Posterior vena cava (tissue), 2 donors: ENCODE measurements around the gene ZNF280C. TPM values are rescaled to one million over a fixed set of nuclear protein-coding genes. Genes with fewer than 3 reads are reported as not detected.
A peak's percentile ranks its signal among the peaks of the same experiment; 100 is the strongest.
"Not testable (repeated sequence)": the region's sequence is repeated elsewhere in the genome, so short reads cannot be mapped to it uniquely, and the experiment has no call there.

Experiments used
- DNase-seq: peaks from one replicate; pipeline ENCODE4 v3.0.0-alpha.2; 2020; ENCODE audit warnings: low spot score
- intact Hi-C, 2 donors: fragments of 100-400 bp; cut with DNase I; formaldehyde crosslinking; loops; one replicate each; pipeline versions ENCODE4 v1.14.1 to v1.14.2; 2022 to 2023
- long read RNA-seq, 2 donors: library from polyadenylated mRNA; unstranded; transcript quantifications; one replicate each; pipeline ENCODE4 v2.0.0, GENCODE V29; 2020 to 2021
- total RNA-seq, 2 donors: library from RNA; stranded (reverse); fragmentation: NEBNext Ultra II Directional; extraction: Animal tissue kit (Norgen Biotek cat#: 25700); gene quantifications; one replicate each; pipeline ENCODE4 v1.2.1, GENCODE V29; 2021
- donor health status: DM: yes; HTN: yes; CAD: no.
- donor health status: DM: yes; HTN: yes; CAD: no.

Gene ZNF280C, protein sequence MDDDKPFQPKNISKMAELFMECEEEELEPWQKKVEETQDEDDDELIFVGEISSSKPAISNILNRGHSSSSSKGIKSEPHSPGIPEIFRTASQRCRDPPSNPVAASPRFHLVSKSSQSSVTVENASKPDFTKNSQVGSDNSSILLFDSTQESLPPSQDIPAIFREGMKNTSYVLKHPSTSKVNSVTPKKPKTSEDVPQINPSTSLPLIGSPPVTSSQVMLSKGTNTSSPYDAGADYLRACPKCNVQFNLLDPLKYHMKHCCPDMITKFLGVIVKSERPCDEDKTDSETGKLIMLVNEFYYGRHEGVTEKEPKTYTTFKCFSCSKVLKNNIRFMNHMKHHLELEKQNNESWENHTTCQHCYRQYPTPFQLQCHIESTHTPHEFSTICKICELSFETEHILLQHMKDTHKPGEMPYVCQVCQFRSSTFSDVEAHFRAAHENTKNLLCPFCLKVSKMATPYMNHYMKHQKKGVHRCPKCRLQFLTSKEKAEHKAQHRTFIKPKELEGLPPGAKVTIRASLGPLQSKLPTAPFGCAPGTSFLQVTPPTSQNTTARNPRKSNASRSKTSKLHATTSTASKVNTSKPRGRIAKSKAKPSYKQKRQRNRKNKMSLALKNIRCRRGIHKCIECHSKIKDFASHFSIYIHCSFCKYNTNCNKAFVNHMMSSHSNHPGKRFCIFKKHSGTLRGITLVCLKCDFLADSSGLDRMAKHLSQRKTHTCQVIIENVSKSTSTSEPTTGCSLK
- 1 to 10 TPM; 4.4 to 4.7 TPM for total RNA-seq
- long read RNA-seq, donor 1, partial matches to known transcripts = 1 of 2 reads
- long read RNA-seq, donor 1, other reads (novel, unspliced or antisense) = 1 of 2 reads
- long read RNA-seq, donor 2 = 0 reads

DNA sequence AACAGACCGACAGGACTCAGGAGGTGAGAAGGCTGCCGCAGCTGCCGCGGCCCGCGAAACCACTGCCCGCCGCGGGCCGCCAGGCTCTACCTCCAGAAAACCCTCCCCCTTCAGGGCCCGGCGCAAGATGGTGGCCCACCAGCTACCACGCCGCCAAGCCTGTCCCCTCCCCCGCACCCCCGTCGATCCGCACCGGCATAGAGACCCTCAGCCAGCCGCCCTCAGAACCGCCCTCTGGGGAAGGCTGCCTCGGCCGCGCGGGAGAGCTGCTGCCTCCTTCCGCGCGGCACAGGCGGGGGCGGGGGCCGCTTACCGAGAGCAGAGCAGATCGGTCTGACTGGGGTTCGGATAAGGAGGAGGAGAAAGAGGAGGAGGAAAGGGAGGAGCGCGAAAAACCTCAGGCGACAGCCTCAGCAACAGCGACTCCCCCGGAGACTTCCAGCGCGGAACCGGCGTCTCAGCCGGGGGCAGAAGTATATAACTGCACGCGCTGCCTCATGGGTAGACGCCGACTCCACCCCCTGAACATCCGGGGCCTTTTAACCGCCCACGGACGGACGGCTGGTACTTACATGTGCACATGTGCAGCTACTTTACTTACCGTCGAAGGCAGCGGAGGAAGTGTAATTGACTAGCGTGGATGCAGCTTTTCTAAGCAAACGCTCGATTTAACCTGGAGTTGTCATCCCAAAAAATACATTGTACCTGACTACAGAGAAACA lies at the start of gene ZNF280C:
Gene ZNF280C (minus strand): TSS at position 451 of the 722 bp plus-strand sequence. CDS start 8,450 bp downstream, outside the sequence.
- intact Hi-C loops = no loop called here

DNA sequence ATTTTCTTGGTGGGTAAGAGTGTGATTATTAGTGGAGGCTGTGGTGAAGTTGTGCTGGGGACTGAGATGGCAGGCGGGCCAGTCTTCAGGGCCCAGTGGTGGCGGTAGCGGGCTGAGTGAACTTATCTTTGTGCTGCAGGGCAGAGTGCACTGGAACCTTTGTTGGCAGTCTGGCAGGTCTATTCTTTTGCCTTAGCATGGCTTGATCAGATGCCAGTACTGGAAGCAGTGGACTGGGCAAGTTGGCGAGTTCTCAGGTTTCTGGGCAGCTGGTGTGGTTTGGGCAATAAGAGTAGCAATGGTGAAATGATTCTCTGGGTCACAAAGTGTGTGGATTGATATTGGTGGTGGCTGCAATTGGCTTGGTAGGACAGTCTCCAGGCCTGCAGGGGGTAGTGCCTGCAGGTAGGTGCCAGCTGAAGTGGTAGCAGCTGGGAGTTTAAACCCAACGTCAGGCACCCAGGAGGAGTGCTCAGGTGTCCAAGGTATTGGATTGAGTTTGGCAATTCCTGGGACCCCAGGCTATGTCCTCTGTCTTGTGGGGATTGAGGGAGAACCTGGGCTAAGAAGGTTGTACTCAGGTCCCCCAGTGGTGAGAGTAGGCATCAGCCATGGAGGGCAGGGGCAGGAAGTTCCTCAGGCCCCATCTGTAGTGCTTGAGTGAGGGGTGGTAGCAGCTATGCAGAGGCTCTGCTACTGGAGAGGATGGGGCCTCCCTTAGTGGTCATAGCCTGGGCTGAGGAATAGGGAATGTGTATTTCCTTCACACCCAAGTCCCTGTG lies 36.1 kb upstream of the ZNF280C start:
- no peak for DNase-seq
- intact Hi-C loops = no loop called here

More for the DNA sequence above, at the start of gene ZNF280C:
- peak; percentile 97 for DNase-seq

GRCh38 chrX:130301977-130302376 lies 33.3 kb upstream of the ZNF280C start:
- DNase-seq = no peak
- intact Hi-C loops = no loop called here

- intact Hi-C loops = no loop called here
- no peak for DNase-seq
Measured at GRCh38 chrX:130301405-130301804, 32.7 kb upstream of the ZNF280C start.

GRCh38 chrX:130300010-130300282 lies 31.2 kb upstream of the ZNF280C start:
- intact Hi-C loops = no loop called here

DNA sequence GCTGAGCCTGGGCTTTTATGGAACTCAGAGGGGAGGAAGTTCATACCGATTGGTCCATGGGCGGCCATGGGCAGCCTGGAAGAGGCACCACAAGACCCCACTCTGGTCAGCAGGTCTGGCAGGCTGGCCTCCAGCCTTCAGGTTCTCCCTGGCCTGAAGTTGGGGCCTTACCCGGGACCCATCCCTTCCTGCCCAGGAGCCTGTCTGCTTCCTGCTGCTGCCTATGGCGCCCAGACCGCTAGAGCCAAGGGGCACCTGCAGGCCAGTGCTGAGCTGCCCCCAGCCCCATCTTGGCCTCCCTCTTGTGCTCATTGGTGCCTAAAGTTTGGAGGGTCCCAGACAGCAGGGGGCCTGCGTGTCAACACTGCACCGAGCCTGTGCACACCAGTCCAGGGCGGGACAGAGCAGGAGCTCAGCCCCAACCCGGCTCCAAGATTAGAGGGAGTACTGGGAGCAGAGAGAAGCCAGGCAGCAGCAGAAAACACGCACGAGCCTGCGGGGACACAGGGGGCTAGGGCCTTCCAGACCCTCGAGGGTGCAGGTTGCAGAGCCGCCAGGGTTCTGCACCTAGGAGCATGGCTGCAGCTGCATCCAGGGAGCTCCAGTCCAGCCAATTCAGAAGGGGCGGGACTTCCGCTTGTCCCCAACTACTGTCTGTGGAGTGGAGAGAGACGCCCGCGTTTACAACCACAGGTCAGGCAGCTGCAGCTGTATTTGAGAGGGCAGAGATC lies 30.7 kb upstream of the ZNF280C start:
- intact Hi-C loops = no loop called here
- no peak for DNase-seq

More at GRCh38 chrX:130300010-130300282, 31.2 kb upstream of the ZNF280C start:
- DNase-seq = no peak

- intact Hi-C loops = no loop called here
- DNase-seq = no peak
Measured at GRCh38 chrX:130296743-130297142, 28.0 kb upstream of the ZNF280C start.

DNA sequence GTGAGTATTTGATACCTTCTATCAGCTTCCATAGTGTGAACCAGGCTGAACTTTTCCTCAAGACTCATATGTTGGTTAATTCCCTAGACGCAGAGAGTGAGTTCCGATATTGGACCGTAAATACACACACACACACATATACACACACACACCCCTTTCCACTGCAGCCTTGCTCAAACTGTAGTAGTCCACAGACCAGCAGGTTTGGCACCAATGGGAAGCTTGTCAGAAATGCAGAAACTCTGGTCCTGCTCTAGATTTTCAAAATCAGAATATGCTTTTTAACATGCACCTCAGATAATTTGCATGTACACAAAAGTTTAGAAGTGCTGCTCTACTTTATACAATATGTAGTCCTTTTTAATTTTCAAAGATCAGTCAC lies 27.6 kb upstream of the ZNF280C start:
- intact Hi-C loops = no loop called here
- DNase-seq = no peak

GRCh38 chrX:130295519-130296296 lies 27.0 kb upstream of the ZNF280C start:
- intact Hi-C loops = no loop called here
- no peak for DNase-seq

- intact Hi-C loops = no loop called here
- DNase-seq = no peak
Measured at GRCh38 chrX:130287071-130287770, 18.5 kb upstream of the ZNF280C start.

DNA sequence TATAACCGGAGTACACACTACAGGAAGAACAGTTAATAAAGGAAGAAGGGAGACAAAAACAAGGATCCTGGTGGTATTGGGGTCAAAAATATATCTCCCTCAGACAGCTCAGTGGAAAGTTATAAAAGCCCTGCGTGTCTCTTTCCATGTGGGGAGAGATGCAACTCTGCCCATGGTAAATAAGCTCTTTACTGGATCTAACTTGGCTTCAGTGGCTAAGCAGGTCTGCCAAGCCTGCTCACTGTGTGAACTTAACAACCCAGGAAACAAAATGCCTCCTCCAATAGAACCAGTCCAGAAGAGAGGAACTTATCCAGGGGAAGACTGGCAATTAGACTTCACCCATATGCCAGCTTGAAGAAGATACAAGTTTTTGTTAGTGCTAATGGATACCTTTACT lies 17.0 kb upstream of the ZNF280C start:
- intact Hi-C loops = no loop called here

GRCh38 chrX:130285069-130285620 lies 16.4 kb upstream of the ZNF280C start:
- no peak for DNase-seq
- intact Hi-C loops = no loop called here

More for the DNA sequence above, 17.0 kb upstream of the ZNF280C start:
- DNase-seq = no peak

DNA sequence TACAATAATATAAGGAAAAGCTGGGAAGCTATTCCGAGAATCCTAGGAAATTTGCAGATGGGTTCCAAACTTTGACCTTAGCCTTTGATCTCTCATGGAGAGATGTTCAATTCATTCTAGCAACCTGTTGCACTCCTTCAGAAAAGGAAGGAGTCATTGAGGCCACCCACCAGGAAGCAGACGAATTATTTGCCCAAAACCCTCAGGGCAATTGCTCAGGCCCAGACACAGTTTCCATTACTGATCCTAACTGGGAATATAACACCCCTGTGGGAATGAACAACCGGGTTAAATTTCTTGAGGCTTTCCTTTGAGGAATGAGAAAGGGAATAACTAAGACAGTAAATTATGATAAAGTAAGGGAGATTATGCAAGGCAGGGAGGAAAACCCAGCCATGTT lies 13.5 kb upstream of the ZNF280C start:
- intact Hi-C loops = no loop called here
- no peak for DNase-seq

GRCh38 chrX:130280901-130281300 lies 12.2 kb upstream of the ZNF280C start:
- no peak for DNase-seq
- intact Hi-C loops = no loop called here

- DNase-seq, intact Hi-C loops: not testable (repeated sequence)
Measured at GRCh38 chrX:130272253-130272652, 3.6 kb upstream of the ZNF280C start.

DNA sequence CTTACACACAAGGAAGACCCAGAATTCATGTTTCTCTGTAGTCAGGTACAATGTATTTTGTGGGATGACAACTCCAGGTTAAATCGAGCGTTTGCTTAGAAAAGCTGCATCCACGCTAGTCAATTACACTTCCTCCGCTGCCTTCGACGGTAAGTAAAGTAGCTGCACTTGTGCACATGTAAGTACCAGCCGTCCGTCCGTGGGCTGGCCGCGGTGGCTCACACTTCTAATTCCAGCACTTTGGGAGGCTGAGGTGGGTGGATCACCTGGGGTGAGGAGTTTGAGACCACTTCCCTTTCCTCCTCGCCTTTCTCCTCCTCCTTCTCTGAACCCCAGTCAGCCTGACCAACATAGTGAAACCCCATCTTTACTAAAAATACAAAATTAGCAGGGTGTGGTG lies 692 bp upstream of the ZNF280C start:
- intact Hi-C loops = not testable (repeated sequence)

DNA sequence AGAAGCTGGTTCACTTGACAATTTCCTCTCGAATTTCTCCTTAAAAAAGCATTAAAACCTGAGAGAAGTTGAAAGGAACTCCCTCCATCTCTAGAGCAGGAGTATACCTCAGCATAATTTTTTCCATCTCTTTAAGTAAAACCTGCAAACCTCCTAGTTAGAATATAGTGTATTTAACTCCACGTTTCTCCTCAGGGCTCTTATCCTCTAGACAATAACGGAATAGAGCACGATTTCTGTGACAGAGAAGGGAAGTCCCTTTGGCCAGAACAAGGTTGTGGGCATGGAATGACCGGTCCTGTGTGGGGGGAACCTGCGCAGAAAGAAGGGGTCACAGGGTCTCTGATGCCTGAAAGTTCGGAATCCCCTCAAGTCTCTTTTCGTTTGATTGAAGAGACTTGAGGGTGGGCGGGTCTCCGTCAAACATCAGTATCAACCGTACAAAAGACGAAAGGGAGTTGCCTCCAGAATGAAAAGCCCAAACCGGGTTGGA lies 697 bp downstream of the ZNF280C start:
- intact Hi-C loops = no loop called here
- no peak for DNase-seq

More for the DNA sequence above, 692 bp upstream of the ZNF280C start:
- not testable (repeated sequence) for DNase-seq
